OCI-LY3 (cell line): ENCODE data around the gene CARD8.
"Not testable (repeated sequence)": the region's sequence is repeated elsewhere in the genome, so short reads cannot be mapped to it uniquely, and the experiment has no call there.

ENCODE experiments used
- CTCF ChIP-seq: fragments of 200-600, 300-600 bp; sonication (generic); IDR thresholded peaks from 2 replicates; pipeline ENCODE4 v1.5.1; 2014; ENCODE audit warnings: antibody characterized with exemption, low read length, low read depth
- EZH2phosphoT487 ChIP-seq: fragments of 200-600 bp; shearing (Covaris generic); IDR thresholded peaks from 2 replicates; pipeline ENCODE4 v1.6.1; 2018; ENCODE audit warnings: antibody characterized with exemption, mixed run types, low read depth

- not testable (repeated sequence) for TF ChIP-seq EZH2phosphoT487, CTCF
Observed at GRCh38 chr19:48260359-48260714, 4.6 kb upstream of the CARD8 start.
